Right lobe of liver (tissue), 4 donors: ENCODE measurements around the gene SLC6A19.

ENCODE experiments used
- POLR2A ChIP-seq: fragments of 450-650 bp; IDR thresholded peaks from one replicate; pipeline ENCODE4 v1.6.1; 2017; ENCODE audit warnings: antibody characterized with exemption, mild to moderate bottlenecking
- TF ChIP-seq, protein P1 (sequence below), 4 donors: fragments of 200-600 bp in 3 of 4; fragments of 450-650 bp in 1 of 4; IDR thresholded peaks; one replicate each; pipeline versions ENCODE4 v1.5.1 to v1.8.0; 2016 to 2022; ENCODE audit warnings: antibody characterized with exemption in 4 of 4, mild to moderate bottlenecking in 2 of 4
- donor health status: DM: no; HTN: no; CAD: no.
- donor health status: DM: no; HTN: no; CAD: no.
- donor health status: DM: no; HTN: yes; CAD: no.

DNA sequence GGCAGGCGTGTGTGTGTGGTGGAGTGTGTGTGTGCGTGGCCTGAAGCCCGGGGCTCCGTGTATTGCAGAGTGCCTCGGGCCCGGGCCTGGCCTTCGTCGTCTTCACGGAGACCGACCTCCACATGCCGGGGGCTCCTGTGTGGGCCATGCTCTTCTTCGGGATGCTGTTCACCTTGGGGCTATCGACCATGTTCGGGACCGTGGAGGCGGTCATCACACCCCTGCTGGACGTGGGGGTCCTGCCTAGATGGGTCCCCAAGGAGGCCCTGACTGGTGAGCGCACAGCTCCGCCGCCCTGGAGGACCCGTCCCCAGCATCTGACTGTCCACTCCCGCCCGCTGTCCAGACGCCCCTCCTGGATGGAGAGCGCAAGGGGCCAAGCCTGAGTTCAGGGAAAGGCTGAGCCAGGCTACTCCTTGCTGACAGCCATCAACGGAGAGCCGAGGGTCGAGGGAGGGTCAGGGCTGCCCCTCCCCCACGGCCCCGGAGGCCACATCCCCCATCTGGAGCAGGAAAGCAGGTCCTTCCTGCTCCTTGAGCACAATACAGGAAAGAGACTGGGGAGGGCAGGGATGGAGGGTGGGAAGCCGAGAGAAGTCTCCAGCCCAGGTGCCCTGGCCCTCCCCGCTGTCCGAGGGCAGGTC, 42.2 kb downstream of the SLC6A19 start:
- TF ChIP-seq, protein P1, sequence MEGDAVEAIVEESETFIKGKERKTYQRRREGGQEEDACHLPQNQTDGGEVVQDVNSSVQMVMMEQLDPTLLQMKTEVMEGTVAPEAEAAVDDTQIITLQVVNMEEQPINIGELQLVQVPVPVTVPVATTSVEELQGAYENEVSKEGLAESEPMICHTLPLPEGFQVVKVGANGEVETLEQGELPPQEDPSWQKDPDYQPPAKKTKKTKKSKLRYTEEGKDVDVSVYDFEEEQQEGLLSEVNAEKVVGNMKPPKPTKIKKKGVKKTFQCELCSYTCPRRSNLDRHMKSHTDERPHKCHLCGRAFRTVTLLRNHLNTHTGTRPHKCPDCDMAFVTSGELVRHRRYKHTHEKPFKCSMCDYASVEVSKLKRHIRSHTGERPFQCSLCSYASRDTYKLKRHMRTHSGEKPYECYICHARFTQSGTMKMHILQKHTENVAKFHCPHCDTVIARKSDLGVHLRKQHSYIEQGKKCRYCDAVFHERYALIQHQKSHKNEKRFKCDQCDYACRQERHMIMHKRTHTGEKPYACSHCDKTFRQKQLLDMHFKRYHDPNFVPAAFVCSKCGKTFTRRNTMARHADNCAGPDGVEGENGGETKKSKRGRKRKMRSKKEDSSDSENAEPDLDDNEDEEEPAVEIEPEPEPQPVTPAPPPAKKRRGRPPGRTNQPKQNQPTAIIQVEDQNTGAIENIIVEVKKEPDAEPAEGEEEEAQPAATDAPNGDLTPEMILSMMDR (IDR thresholded peaks at IDR 0.05) = no peak
- no peak for TF ChIP-seq POLR2A
